Ovary (tissue), 10 donors: ENCODE data around the gene RILPL2. TPM values are rescaled to one million over a fixed set of nuclear protein-coding genes. Genes with fewer than 3 reads are reported as not detected.
A peak's percentile ranks its signal among the peaks of the same experiment; 100 is the strongest.
"Not testable (repeated sequence)": the region's sequence is repeated elsewhere in the genome, so short reads cannot be mapped to it uniquely, and the experiment has no call there.

ENCODE experiments used
- DNase-seq, 5 donors: peaks; one replicate each; pipeline ENCODE4 v3.0.0-alpha.2; 2019 to 2020
- H3K27ac ChIP-seq, 2 donors: fragments of 200-600 bp; one replicate each; pipeline versions ENCODE4 v1.5.1 to v1.8.0; 2019 to 2022
- H3K27me3 ChIP-seq: fragments of 200-600 bp; one replicate; pipeline ENCODE4 v1.8.0; 2022
- H3K36me3 ChIP-seq: fragments of 200-600 bp; sonication (generic); one replicate; pipeline ENCODE4 v1.5.1; 2019
- H3K4me1 ChIP-seq: one replicate; pipeline ENCODE4 v1.8.1; 2013; ENCODE audit warnings: mild to moderate bottlenecking, moderate library complexity; ENCODE audit not compliant: insufficient read depth
- H3K4me3 ChIP-seq: fragments of 200-600 bp; sonication (generic); one replicate; pipeline ENCODE4 v1.5.1; 2017
- H3K9me3 ChIP-seq, 2 donors: fragments of 200-600 bp in 1 of 2; sonication (generic) in 1 of 2; one replicate each; pipeline versions ENCODE4 v1.5.1 to v1.8.1; 2013 to 2019; ENCODE audit warnings: mild to moderate bottlenecking in 1 of 2, moderate library complexity in 1 of 2
- CTCF ChIP-seq, 3 donors: fragments of 450-650 bp in 2 of 3; fragments of 200-600 bp in 1 of 3; IDR thresholded peaks; one replicate each; pipeline versions ENCODE4 v1.5.1 to v1.8.0; 2016 to 2022; ENCODE audit warnings: antibody characterized with exemption in 3 of 3, mild to moderate bottlenecking in 1 of 3
- EP300 ChIP-seq: sonication (generic); formaldehyde crosslinking; IDR thresholded peaks from one replicate; pipeline ENCODE4 v1.6.1; 2017; ENCODE audit warnings: antibody characterized with exemption
- POLR2A ChIP-seq: fragments of 450-650 bp; IDR thresholded peaks from one replicate; pipeline ENCODE4 v1.6.1; 2017; ENCODE audit warnings: antibody characterized with exemption, mild to moderate bottlenecking, moderate library complexity
- WGBS, 3 donors: extraction: QIAGEN DNeasy Blood & Tissue Kit in 1 of 3; methylation state at CpG; one replicate each; pipeline versions ENCODE4 v1.1.5 to v1.1.7; 2013 to 2017; 5-methylcytosine and 5-hydroxymethylcytosine counted together
- intact Hi-C, 4 donors: fragments of 100-400 bp; cut with DNase I; formaldehyde crosslinking; loops; one replicate each; pipeline versions ENCODE4 v1.11.0 to v1.15.1; 2022 to 2023
- long read RNA-seq, 3 donors: library from polyadenylated mRNA in 2 of 3; unstranded in 2 of 3; transcript quantifications; one replicate each; pipeline ENCODE4 v2.0.0 and lab custom pipeline, GENCODE V29; 2021 to 2026
- polyA plus RNA-seq, 2 donors: library from polyadenylated mRNA; stranded (reverse); fragments of 200-250 nt in 1 of 2; fragments of 350-450 nt in 1 of 2; fragmentation: Illumina TruSeq in 1 of 2; extraction: RNeasy Lipid Tissue Mini Kit (QIAGEN cat#74804) in 1 of 2; gene quantifications; one replicate each; pipeline ENCODE4 v1.2.3, GENCODE V29; 2013 to 2014
- total RNA-seq, 7 donors: library from RNA; depleted of rRNA in 2 of 7; stranded (reverse); fragments of >200 nt in 2 of 7; fragmentation: NEBNext Ultra II Directional in 3 of 7; extraction: Animal tissue kit (Norgen Biotek cat#: 25700) in 3 of 7; gene quantifications; one replicate each; pipeline versions ENCODE4 v1.1.0 to v1.2.4, GENCODE V29; 2016 to 2023
- donor health status: DM: no; HTN: no; CAD: no; lungs with moderate emphysema.
- donor health status: DM: no; HTN: no; CAD: no.
- donor health status: Bipolar disorder and iron deficiency.
- donor health status: DM: yes; HTN: yes; CAD: no.
- donor health status: DM: no; HTN: no; CAD: no.
- donor health status: DM: yes; HTN: yes; CAD: no.

RILPL2 gene
- 1 to 10 TPM; 4.6 to 6.3 (median 5.8) TPM for total RNA-seq
- polyA plus RNA-seq = 1 to 10 TPM; 8.0 to 8.7 TPM
- long read RNA-seq, donor 1, full-length matches to known transcripts = 167 of 208 reads
- long read RNA-seq, donor 1, partial matches to known transcripts = 3 of 208 reads
- long read RNA-seq, donor 1, other reads (novel, unspliced or antisense) = 38 of 208 reads
- long read RNA-seq, donor 2, full-length matches to known transcripts = 6 of 6 reads
- long read RNA-seq, donor 2, partial matches to known transcripts = 0 of 6 reads
- long read RNA-seq, donor 2, other reads (novel, unspliced or antisense) = 0 of 6 reads
- long read RNA-seq, donor 3, full-length matches to known transcripts = 32 of 43 reads
- long read RNA-seq, donor 3, partial matches to known transcripts = 0 of 43 reads
- long read RNA-seq, donor 3, other reads (novel, unspliced or antisense) = 11 of 43 reads

- DNase-seq = peak; percentile 78 to 91 (median 87)
- Histone ChIP-seq H3K9me3 (no peaks in the 10 kb centered on the region), H3K36me3 (no peaks in the 10 kb centered on the region), H3K27ac (peak within 1 kb of the TSS in 1 of 2 donors; percentile 16), H3K4me1 (peaks cover 10% of the 10 kb centered on the region), H3K4me3 (peak within 1 kb of the TSS; percentile 69), H3K27me3 (no peaks in the 10 kb centered on the region)
- 0 to 1% (median 1%) methylated on average over 69 of the region's 69 CpGs for WGBS, 3 donors
- TF ChIP-seq POLR2A (peak; percentile 35), EP300 (no peak)
- intact Hi-C loops = no loop called here
Observed at GRCh38 chr12:123436017-123436964, at the start of gene RILPL2. Gene RILPL2 (minus strand): TSS chr12:123436684. CDS start chr12:123436420, 264 bp downstream.

- DNase-seq = no peak
- Histone ChIP-seq H3K36me3 (no peaks in the 10 kb centered on the region), H3K27ac (no peak overlapping the region), H3K9me3 (no peaks in the 10 kb centered on the region), H3K4me1 (no peaks in the 10 kb centered on the region), H3K27me3 (no peaks in the 10 kb centered on the region), H3K4me3 (no peak overlapping the region)
- WGBS, 3 donors = 68 to 74% (median 68%) methylated on average over 14 of the region's 14 CpGs
- no peak for TF ChIP-seq POLR2A
- no peak for TF ChIP-seq EP300
- TF ChIP-seq CTCF (IDR thresholded peaks at IDR 0.05) = no peak
- intact Hi-C loops = no loop called here
Observed at GRCh38 chr12:123485756-123486155, 49.3 kb upstream of the RILPL2 start.

GRCh38 chr12:123483602-123484248 is 47.2 kb upstream of the RILPL2 start:
- Histone ChIP-seq H3K27me3 (no peaks in the 10 kb centered on the region), H3K36me3 (no peaks in the 10 kb centered on the region), H3K27ac (no peak overlapping the region), H3K4me3 (no peak overlapping the region), H3K9me3 (no peaks in the 10 kb centered on the region), H3K4me1 (no peaks in the 10 kb centered on the region)
- DNase-seq = no peak
- 82 to 88% (median 83%) methylated on average over 18 of the region's 18 CpGs for WGBS, 3 donors
- intact Hi-C loops = no loop called here
- no peak for TF ChIP-seq POLR2A
- no peak for TF ChIP-seq CTCF (IDR thresholded peaks at IDR 0.05)
- TF ChIP-seq EP300 = no peak

GRCh38 chr12:123482876-123483275 is 46.4 kb upstream of the RILPL2 start:
- Histone ChIP-seq H3K4me1 (no peaks in the 10 kb centered on the region), H3K4me3 (no peak overlapping the region), H3K9me3 (no peaks in the 10 kb centered on the region), H3K27me3 (no peaks in the 10 kb centered on the region), H3K36me3 (no peaks in the 10 kb centered on the region), H3K27ac (no peak overlapping the region)
- no peak for TF ChIP-seq EP300
- TF ChIP-seq POLR2A = no peak
- no peak for TF ChIP-seq CTCF (IDR thresholded peaks at IDR 0.05)
- intact Hi-C loops = no loop called here
- 85 to 87% (median 87%) methylated on average over 6 of the region's 6 CpGs for WGBS, 3 donors
- DNase-seq = no peak

- H3K27me3 ChIP-seq, intact Hi-C loops, H3K4me3 ChIP-seq, H3K4me1 ChIP-seq, H3K36me3 ChIP-seq, H3K27ac ChIP-seq, DNase-seq, H3K9me3 ChIP-seq: not testable (repeated sequence)
- WGBS, 3 donors = 87 to 89% (median 88%) methylated on average over 5 of the region's 5 CpGs
Observed at GRCh38 chr12:123481251-123481650, 44.8 kb upstream of the RILPL2 start.
